Fibroblast of skin of left quadriceps (primary cell): ENCODE results near the gene ABCA3.
"Not testable (repeated sequence)": the region's sequence is repeated elsewhere in the genome, so short reads cannot be mapped to it uniquely, and the experiment has no call there.

Source experiments
- DNase-seq, 2 experiments: peaks; one replicate each; pipeline ENCODE4 v3.0.0-alpha.2; 2013; ENCODE audit warnings: low read depth in 2 of 2

Gene ABCA3

DNA sequence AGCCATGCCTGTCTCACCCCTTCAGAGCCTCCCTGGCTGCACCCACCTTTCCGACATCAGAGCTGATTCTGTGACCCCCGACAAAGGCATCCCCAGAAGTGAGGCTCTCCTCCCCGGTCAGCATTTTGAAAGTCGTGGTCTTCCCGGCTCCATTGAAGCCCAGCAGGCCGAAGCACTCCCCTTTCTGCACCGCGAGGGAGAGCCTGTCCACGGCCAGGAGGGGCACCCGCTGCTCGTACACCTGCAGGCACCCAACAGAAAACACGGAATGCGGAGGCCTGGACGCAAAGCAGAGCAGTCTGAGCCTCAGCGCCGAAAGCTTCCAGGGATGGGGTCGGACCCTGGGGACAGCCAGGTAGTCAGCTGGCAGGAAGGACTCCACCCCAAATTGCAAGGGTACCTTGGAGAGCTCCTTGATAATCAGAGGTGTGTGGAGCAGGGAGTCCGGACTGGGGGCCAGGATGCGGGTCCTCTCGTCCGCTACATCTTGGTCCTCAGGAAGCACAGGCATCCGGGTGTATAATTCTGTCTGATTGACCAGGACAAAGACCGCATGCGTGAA is 59.5 kb downstream of the ABCA3 start:
- no peak for DNase-seq

DNA sequence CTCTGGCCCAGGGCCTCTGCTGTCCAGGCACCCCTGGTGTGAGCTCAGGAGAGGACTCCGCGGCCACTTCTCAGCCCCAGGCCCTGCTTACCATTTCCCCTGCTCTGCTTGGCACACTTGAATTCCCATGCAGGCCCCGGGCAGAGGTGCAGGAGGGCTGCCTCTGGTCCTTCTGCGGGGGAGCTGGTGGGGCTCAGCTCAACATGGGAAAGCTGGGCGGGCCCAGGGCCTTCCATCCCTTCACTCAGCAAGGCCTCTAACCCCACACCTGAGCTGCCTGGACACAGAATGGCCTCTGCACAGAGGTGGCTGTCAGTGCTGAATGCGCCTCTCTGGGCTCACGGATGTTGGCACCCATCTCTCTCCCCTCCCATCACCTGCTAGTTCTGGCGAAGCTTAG is 60.1 kb downstream of the ABCA3 start:
- DNase-seq: no peak

GRCh38 chr16:2278956-2279800 is 61.4 kb downstream of the ABCA3 start:
- no peak for DNase-seq

GRCh38 chr16:2278272-2278608 is 62.3 kb downstream of the ABCA3 start:
- no peak for DNase-seq

DNA sequence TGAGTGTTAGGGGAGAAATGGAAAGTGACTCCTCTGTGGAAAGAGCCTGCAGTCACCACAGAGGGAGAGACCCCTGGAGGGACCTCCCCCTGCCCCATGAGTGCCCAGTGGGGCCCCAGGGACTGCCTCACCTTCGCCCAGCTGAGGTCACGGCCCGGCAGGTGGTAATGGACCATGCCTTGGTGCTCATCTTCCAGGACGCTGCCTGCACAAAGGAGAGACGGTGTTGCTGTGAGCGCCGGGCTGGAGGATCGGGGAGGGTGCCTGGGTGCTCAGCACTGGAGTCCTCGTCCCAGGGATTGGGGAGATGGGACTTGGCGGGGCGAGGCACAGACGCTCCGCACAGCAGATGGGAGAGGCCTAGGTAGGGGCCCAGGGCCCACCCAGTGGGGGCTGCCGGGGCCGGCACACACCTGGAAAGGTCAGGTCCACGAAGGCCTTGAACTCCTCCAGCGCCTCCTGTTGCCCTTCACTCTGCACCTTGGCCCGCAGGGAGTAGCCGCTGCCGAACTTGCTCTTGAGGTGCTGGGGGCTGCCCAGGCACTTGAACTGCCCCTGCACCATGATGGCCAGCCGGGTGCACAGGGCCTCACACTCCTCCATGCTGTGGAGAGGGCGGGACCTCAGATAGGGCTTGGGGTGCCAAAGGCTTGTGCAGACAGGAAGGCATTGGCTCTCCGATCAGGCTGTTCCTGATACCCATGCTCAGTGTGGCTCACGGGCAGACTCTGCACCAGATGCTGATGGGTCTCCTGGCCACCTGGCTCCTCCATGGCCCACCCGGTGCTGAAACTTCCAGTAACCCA is 62.9 kb downstream of the ABCA3 start:
- DNase-seq: no peak

- no peak for DNase-seq
These were observed 63.9 kb downstream of the ABCA3 start for GRCh38 chr16:2276368-2277195.

GRCh38 chr16:2275476-2276367 is 64.8 kb downstream of the ABCA3 start:
- no peak for DNase-seq

DNA sequence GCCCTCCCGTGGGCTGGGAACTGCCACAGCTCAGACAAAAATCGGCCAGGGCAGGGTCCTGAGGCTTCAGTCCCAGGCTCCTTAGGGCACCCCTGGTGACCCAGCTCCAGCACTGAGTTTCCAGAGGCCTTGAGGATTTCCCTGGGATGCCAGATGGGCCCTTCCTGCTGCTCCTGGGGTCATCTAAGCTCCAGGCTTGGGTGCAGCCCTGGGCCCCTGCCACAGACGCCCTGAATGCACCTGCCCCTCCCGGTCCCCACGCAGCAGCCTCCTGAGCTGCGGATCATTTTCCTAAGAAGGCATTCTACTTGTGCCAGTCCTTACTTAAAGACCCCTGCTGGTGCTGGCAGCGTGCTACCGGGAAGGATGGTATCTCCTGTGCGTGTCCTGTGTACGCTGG is 66.6 kb downstream of the ABCA3 start:
- no peak for DNase-seq

DNA sequence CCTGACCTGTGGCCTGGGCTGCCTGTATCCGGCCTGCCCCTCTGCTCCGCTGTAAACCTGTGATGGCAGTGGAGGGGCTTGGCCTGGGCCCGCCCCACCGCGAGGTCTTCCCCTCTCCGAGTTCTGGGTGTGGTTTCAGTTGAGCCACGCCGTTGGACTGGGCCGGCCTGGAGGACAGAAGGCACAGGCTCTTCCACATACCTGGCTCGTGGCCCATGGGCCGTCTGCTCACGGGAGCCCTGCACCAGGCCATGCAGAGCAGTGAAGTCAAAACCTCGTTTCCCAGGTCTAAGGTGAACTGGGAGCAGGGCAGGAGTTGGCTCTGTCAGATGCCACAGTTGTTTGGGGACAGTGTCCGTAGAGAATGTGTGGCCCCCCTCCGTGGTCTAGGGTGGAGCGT is 67.0 kb downstream of the ABCA3 start:
- DNase-seq: no peak

GRCh38 chr16:2271848-2272461 is 68.6 kb downstream of the ABCA3 start:
- DNase-seq: no peak

DNA sequence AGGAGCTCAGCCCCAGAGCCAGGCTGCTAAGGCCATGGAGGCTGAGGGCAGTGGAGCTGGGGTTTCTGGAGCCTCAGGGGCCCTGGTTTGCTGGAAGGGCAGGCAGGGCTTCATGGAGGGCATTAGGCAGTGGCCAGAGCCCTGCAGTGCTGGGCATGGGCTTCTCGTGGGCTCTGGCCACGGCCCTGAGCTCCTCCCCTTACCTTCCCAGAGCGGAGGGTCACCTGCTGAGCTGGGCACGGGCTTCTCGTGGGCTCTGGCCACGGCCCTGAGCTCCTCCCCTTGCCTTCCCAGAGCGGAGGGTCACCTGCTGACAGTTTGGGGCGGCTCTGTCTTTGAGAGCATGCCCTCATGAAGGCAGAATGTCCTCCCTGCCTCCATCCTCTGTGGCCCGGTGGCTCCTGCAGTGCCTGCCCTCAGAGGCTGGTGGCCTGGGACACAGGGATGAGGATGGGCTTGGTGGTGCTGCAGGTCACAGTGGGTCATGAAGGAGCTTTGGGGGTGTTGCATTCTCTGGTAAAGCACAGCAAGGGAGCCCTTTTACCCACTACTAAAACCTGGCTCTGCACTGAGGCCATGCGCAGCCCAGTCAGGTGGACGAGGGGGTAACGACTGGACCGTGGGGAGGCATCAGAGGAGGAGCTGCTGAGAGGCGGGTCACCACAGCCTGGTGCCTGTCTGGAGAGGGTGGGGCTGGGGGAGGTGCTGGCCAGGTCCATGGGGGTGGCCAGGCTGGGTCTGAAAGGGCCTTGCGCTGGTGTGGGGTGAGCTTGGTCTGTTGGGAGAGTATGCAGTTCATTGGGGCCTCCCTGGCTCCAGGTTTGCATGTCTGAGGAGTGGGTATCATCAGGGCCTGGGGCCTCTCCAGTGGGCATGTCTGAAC is 69.7 kb downstream of the ABCA3 start:
- no peak for DNase-seq

DNA sequence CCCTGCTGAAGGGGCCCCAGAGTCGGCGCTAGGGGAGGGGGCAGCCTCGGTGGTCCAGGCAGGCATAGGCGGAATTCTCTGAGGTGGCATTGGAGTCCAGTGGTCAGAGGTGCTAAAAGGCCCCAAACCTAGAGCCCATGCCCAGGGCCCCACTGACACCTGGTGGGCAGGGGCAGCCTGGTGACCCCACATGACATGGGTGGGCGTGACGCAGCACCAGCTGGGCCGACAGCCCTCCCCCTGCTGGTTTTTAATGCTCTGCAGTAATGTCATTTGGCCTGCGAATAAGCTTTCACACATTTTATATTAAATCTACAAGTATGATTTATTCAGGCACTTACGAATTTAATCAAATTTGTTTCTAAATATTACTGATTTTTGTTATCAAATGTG is 70.5 kb downstream of the ABCA3 start:
- DNase-seq: no peak

- DNase-seq: peak; percentile 90 to 92
These were observed 72.4 kb downstream of the ABCA3 start, which contains the start of gene RNPS1 for GRCh38 chr16:2267913-2268666. RNPS1 (minus strand) TSS chr16:2268126; CDS start chr16:2264643, 3,483 bp downstream.

- DNase-seq: not testable (repeated sequence)
These were observed 73.0 kb downstream of the ABCA3 start for GRCh38 chr16:2267505-2267912.

DNA sequence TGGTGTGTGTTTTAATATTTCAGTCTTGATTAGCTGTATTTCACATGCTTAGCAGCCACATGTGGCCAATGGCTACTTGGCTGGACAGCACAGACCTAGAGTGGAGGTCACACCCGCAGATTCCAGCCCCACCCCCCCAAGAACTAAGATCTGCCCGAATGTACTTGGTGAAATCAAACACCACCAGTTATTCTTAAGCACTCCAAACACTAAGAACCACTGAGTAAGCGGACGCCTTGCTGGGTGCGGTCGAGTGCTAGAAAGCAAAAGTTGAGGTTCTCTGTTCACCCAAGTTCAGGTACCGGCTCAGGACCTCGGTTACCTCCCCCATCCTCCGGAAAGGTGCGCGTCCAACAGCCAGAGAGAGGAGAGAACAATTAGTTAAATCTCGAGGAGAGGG is 73.6 kb downstream of the ABCA3 start:
- DNase-seq: not testable (repeated sequence)

DNA sequence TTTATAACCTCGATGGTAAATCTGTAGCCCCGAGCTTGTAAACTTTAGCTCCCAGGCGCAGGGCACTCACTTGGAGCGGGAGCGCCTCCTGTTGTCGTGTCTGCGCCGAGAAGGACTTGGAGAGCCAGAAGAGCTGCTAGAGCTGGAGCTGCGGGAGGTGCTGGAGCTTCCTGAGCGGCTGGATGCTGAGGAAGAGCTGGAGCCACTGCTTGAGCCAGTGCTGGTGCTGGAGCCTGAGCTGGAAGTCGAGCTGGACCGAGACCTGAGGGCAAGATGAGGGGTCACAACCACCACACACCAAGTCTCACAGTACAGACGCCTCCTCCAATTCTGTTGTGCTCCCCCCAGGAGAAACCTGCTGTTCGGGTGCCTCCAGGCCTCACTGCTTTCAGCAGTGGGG is 77.5 kb downstream of the ABCA3 start:
- not testable (repeated sequence) for DNase-seq

DNA sequence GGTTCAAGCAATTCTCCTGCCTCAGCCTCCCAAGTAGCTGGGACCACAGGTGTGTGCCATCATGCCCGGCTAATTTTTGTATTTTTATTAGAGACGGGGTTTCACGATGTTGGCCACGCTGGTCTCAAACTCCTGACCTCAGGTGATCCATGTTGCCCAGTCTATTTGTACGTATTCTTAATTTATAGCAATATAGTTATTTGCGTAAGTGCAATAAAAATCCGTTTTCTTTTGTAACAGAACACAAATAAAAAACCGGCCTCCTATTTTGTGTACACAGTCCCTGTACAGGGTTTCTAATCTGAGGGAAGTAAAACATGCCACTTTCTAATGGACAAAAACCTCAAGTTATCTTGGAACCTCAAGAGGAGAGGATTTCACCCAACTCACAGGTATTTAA is 80.3 kb downstream of the ABCA3 start:
- no peak for DNase-seq

DNA sequence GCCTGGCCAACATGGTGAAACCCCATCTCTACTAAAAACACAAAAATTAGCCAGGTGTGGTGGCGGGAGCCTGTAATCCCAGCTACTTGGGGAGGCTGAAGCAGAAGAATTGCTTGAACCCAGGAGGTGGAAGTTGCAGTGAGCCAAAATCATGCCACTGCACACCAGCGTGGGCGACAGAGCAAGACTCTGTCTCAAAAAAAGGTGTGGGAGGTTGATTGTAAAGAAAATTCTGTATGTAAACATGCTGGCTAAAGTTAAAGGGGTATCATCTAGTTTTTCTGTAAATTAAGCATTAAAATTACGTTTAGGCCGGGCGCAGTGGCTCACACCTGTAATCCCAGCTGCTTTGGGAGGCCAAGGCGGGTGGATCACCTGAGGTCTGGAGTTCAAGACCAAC is 82.0 kb downstream of the ABCA3 start:
- DNase-seq: not testable (repeated sequence)

- no peak for DNase-seq
These were observed 82.8 kb downstream of the ABCA3 start for GRCh38 chr16:2257726-2258125.
